DOHH2 (cell line): Measurements from ENCODE around the gene TAS2R19.
"Not testable (repeated sequence)": the region's sequence is repeated elsewhere in the genome, so short reads cannot be mapped to it uniquely, and the experiment has no call there.

ENCODE experiments used
- CTCF ChIP-seq: fragments of 200-600 bp; sonication (generic); IDR thresholded peaks from one replicate; pipeline ENCODE4 v1.5.1; 2014; ENCODE audit warnings: antibody characterized with exemption, mild to moderate bottlenecking, low read depth, low read length; ENCODE audit not compliant: poor library complexity, severe bottlenecking
- EZH2phosphoT487 ChIP-seq: fragments of 200-600 bp; sonication (generic); IDR thresholded peaks from 2 replicates; pipeline ENCODE4 v1.6.1; 2017; ENCODE audit warnings: borderline replicate concordance, mild to moderate bottlenecking, antibody characterized with exemption, low read length, moderate library complexity, mixed read lengths

DNA sequence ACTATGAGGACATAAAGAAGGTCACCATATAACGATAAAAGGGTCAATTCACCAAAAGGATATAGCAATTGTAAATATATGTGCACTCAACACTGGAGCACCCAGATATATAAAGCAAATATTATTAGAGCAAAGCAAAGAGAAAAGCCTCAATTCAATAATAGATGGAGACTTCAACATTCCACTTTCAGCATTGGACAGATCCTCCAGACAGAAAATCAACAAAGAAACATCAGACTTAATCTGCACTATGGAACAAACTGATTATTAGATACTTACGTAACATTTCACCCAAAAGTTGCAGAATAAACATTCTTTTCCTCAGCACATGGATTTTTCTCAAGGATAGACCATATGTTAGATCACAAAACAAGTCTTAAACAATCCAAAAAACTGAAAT, 18.9 kb upstream of the TAS2R19 start:
- not testable (repeated sequence) for TF ChIP-seq CTCF, EZH2phosphoT487
